ENCODE measurements around the gene ZDHHC9.

The ZDHHC9 gene

DNA sequence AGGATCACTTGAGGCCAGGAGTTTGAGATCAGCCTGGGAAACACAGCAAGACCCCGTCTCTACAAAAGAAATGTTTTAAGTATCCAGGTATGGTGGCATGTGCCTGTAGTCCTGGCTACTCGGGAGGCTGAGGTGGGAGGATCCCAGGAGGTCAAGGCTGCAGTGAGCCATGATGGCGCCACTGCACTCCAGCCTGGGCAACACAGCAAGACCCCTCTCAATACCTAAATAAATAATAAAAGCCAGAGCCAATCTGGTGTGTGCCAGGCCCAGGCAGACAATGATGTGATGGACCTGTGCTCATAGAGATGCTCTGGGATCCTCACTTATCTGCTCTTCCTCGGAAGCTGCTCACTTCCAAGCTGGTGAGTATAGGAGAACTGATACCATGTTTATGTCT lies 82.1 kb downstream of the ZDHHC9 start:
- DNase-seq = no peak

GRCh38 chrX:129760981-129761380 lies 82.7 kb downstream of the ZDHHC9 start:
- no peak for DNase-seq

GRCh38 chrX:129760155-129760554 lies 83.5 kb downstream of the ZDHHC9 start:
- no peak for DNase-seq

- peak; percentile 61 for DNase-seq
Measured at GRCh38 chrX:129759576-129760061, 84.1 kb downstream of the ZDHHC9 start.

DNA sequence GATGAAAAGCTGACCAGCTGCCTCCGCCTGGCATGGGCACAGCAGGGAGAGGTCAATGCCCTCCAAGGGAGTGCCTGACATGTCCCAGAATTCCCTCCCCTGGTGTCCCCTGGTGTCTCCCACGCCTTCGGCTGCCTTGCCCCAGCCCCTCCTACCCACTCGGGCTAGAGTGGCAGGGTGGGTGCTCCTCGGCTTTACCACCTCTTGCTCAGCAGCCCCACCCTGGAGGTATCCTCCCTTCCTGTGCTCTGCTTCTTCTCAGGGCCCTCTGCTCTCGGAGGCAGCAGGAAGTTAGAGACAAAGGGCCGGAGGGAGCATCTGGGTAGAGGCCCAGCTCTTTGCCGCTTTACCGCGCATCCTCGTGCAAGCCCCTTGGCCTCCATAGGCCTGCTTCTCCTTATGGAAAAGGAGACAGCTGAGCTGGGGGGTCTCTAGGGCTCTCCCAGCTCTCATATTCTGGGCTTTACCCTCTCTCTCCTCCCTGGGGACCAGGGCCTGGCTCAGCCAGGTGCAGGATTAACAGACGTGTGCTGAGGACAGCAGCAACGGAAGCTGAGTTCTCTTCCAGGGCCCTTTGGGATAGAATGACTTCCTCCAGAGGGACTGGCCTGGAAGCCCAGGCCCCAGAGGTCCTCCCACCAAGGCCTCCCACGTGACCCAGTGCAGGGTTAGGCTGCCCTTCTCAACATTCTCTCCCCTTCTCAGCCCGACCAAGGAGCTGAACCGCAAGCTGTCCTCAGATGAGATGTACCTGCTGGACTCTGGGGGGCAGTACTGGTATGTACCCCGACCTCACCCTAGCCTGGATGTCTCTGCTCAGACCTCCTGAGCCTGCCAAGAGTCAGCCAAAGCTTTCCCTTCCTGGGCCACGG lies 87.7 kb downstream of the ZDHHC9 start:
- DNase-seq = no peak

- no peak for DNase-seq
Measured at GRCh38 chrX:129754056-129755024, 89.3 kb downstream of the ZDHHC9 start.
